Esophagus squamous epithelium (tissue), 5 donors: ENCODE measurements around the gene ADD1. TPM values are rescaled to one million over a fixed set of nuclear protein-coding genes. Genes with fewer than 3 reads are reported as not detected.

Source experiments
- DNase-seq: peaks from one replicate; lab custom pipeline; 2025; lab: John Stamatoyannopoulos, UW
- H3K27ac ChIP-seq, 4 donors: fragments of 200-600 bp; sonication (generic); one replicate each; pipeline ENCODE4 v1.5.1; 2016 to 2019; ENCODE audit warnings: mild to moderate bottlenecking in 1 of 4
- H3K27me3 ChIP-seq, 4 donors: fragments of 200-600 bp; sonication (generic); 1 replicate in 3 of 4; 2 replicates in 1 of 4; pipeline versions ENCODE4 v1.5.1 to v1.6.0; 2017 to 2021; ENCODE audit warnings: antibody characterized with exemption in 1 of 4
- H3K36me3 ChIP-seq, 3 donors: fragments of 200-600 bp; sonication (generic); one replicate each; pipeline ENCODE4 v1.5.1; 2016 to 2019
- H3K4me1 ChIP-seq, 3 donors: fragments of 200-600 bp; sonication (generic); one replicate each; pipeline ENCODE4 v1.5.1; 2017 to 2019
- H3K4me3 ChIP-seq, 4 donors: fragments of 200-600 bp; sonication (generic); 1 replicate in 3 of 4; 2 replicates in 1 of 4; pipeline ENCODE4 v1.5.1; 2016 to 2019; ENCODE audit warnings: mild to moderate bottlenecking in 2 of 4, moderate library complexity in 1 of 4
- H3K9me3 ChIP-seq, 3 donors: fragments of 200-600 bp; sonication (generic); one replicate each; pipeline ENCODE4 v1.5.1; 2016 to 2019
- CTCF ChIP-seq, 6 experiments: fragments of 450-650 bp in 4 of 6; fragments of 200-600 bp in 2 of 6; sonication (generic) in 2 of 6; IDR thresholded peaks; one replicate each; pipeline ENCODE4 v1.5.1; 2016 to 2019; ENCODE audit warnings: antibody characterized with exemption in 6 of 6, mild to moderate bottlenecking in 4 of 6, moderate library complexity in 4 of 6
- POLR2A ChIP-seq, 4 donors: fragments of 450-650 bp; IDR thresholded peaks; one replicate each; pipeline ENCODE4 v1.6.1; 2017; ENCODE audit warnings: antibody characterized with exemption in 4 of 4, mild to moderate bottlenecking in 4 of 4, moderate library complexity in 3 of 4
- WGBS, 2 donors: methylation state at CpG; one replicate each; pipeline ENCODE4 v1.1.5; 2018; 5-methylcytosine and 5-hydroxymethylcytosine counted together
- intact Hi-C: fragments of 100-400 bp; cut with DNase I; formaldehyde crosslinking; loops from one replicate; pipeline ENCODE4 v1.15.0; 2022
- total RNA-seq, 4 donors: library from RNA; depleted of rRNA; stranded (reverse); fragments of >200 nt; gene quantifications; one replicate each; pipeline ENCODE4 v1.1.0, GENCODE V29; 2016
- donor health status: DM: yes; HTN: yes; CAD: no.

The ADD1 gene
- total RNA-seq, 4 donors from 2014 or later = 81.7 to 144 (median 103) TPM

- intact Hi-C loops = no loop called here
- Histone ChIP-seq H3K9me3 (no peaks in the 10 kb centered on the region), H3K4me1 (no peaks in the 10 kb centered on the region), H3K36me3 (peaks cover 27 to 100% (median 58%) of the 10 kb centered on the region in 3 donors), H3K4me3 (no peak overlapping the region), H3K27me3 (no peaks in the 10 kb centered on the region), H3K27ac (no peak overlapping the region)
- TF ChIP-seq CTCF (IDR thresholded peaks at IDR 0.05) = no peak
- no peak for TF ChIP-seq POLR2A (IDR thresholded peaks at IDR 0.05)
- 73 to 88% methylated on average over 9 to 11 of the region's 11 CpGs for WGBS, 2 donors
- no peak for DNase-seq
These were observed 64.2 kb downstream of the ADD1 start for GRCh38 chr4:2907706-2908293.

- Histone ChIP-seq H3K27ac (no peak overlapping the region), H3K9me3 (no peaks in the 10 kb centered on the region), H3K27me3 (no peaks in the 10 kb centered on the region), H3K36me3 (peaks cover 18 to 100% (median 58%) of the 10 kb centered on the region in 3 donors), H3K4me3 (no peak overlapping the region), H3K4me1 (no peaks in the 10 kb centered on the region)
- DNase-seq = no peak
- intact Hi-C loops = no loop called here
- 88 to 93% methylated on average over 5 to 6 of the region's 7 CpGs for WGBS, 2 donors
- TF ChIP-seq POLR2A (IDR thresholded peaks at IDR 0.05) = no peak
- TF ChIP-seq CTCF (IDR thresholded peaks at IDR 0.05) = no peak
These were observed 65.0 kb downstream of the ADD1 start for GRCh38 chr4:2908686-2909085.

GRCh38 chr4:2909583-2909982 is 65.9 kb downstream of the ADD1 start:
- Histone ChIP-seq H3K9me3 (no peaks in the 10 kb centered on the region), H3K36me3 (peaks cover 18 to 100% (median 56%) of the 10 kb centered on the region in 3 donors), H3K4me1 (no peaks in the 10 kb centered on the region), H3K4me3 (no peak overlapping the region), H3K27me3 (no peaks in the 10 kb centered on the region), H3K27ac (no peak overlapping the region)
- no peak for DNase-seq
- no peak for TF ChIP-seq CTCF (IDR thresholded peaks at IDR 0.05)
- TF ChIP-seq POLR2A (IDR thresholded peaks at IDR 0.05) = no peak
- intact Hi-C loops = no loop called here
- WGBS, 2 donors = 75 to 82% methylated on average over 7 to 8 of the region's 8 CpGs

GRCh38 chr4:2910409-2910808 is 66.8 kb downstream of the ADD1 start:
- intact Hi-C loops = no loop called here
- Histone ChIP-seq H3K27ac (no peak overlapping the region), H3K9me3 (no peaks in the 10 kb centered on the region), H3K4me3 (no peak overlapping the region), H3K36me3 (peaks cover 16 to 100% (median 56%) of the 10 kb centered on the region in 3 donors), H3K4me1 (no peaks in the 10 kb centered on the region), H3K27me3 (no peaks in the 10 kb centered on the region)
- WGBS, 2 donors = 95 to 96% methylated on average over 4 to 5 of the region's 7 CpGs
- TF ChIP-seq CTCF (IDR thresholded peaks at IDR 0.05) = no peak
- no peak for TF ChIP-seq POLR2A (IDR thresholded peaks at IDR 0.05)
- DNase-seq = no peak

GRCh38 chr4:2911868-2912267 is 68.2 kb downstream of the ADD1 start:
- no peak for DNase-seq
- intact Hi-C loops = no loop called here
- Histone ChIP-seq H3K27ac (no peak overlapping the region), H3K36me3 (peaks cover 10 to 100% (median 52%) of the 10 kb centered on the region in 3 donors), H3K27me3 (no peaks in the 10 kb centered on the region), H3K9me3 (no peaks in the 10 kb centered on the region), H3K4me1 (no peaks in the 10 kb centered on the region), H3K4me3 (no peak overlapping the region)
- WGBS, 2 donors = 75 to 80% methylated on average over 2 to 3 of the region's 3 CpGs
- TF ChIP-seq POLR2A (IDR thresholded peaks at IDR 0.05) (no peak), CTCF (IDR thresholded peaks at IDR 0.05) (no peak)
